Thoracic aorta (tissue), 2 donors: ENCODE data around the gene COL18A1. TPM values are rescaled to one million over a fixed set of nuclear protein-coding genes. Genes with fewer than 3 reads are reported as not detected.

Experiments
- ATAC-seq: fragments of 150-250 bp; one replicate; pipeline ENCODE4 v1.8.0; 2017; ENCODE audit warnings: low read depth; ENCODE audit not compliant: insufficient number of reproducible peaks, low FRiP score
- DNase-seq: peaks from one replicate; pipeline ENCODE4 v3.0.0-alpha.2; 2020; ENCODE audit warnings: low spot score
- H3K27ac ChIP-seq, 2 donors: fragments of 200-600 bp; sonication (generic); 1 replicate in 1 of 2; 2 replicates in 1 of 2; pipeline ENCODE4 v1.5.1; 2016; ENCODE audit warnings: mild to moderate bottlenecking in 2 of 2, moderate library complexity in 2 of 2
- H3K27me3 ChIP-seq: fragments of 200-600 bp; sonication (generic); replicated peaks from 2 replicates; pipeline ENCODE4 v1.6.0; 2016; ENCODE audit warnings: mild to moderate bottlenecking; ENCODE audit not compliant: insufficient read depth
- H3K36me3 ChIP-seq: fragments of 200-600 bp; sonication (generic); one replicate; pipeline ENCODE4 v1.5.1; 2016
- H3K4me1 ChIP-seq, 2 donors: fragments of 200-600 bp; sonication (generic); 1 replicate in 1 of 2; 2 replicates in 1 of 2; pipeline versions ENCODE4 v1.5.1 to v1.6.0; 2016; ENCODE audit warnings: low read depth in 2 of 2, mild to moderate bottlenecking in 1 of 2; ENCODE audit not compliant: control insufficient read depth in 1 of 2
- H3K4me3 ChIP-seq: fragments of 200-600 bp; sonication (generic); 2 replicates; pipeline ENCODE4 v1.5.1; 2016; ENCODE audit warnings: mild to moderate bottlenecking
- H3K9me3 ChIP-seq: fragments of 200-600 bp; sonication (generic); 2 replicates; pipeline ENCODE4 v1.5.1; 2016
- total RNA-seq, 2 donors: library from RNA; depleted of rRNA; stranded (reverse); fragments of >200 nt; gene quantifications; one replicate each; pipeline versions ENCODE4 v1.1.0 to v1.2.3, GENCODE V29; 2016
- TF ChIP-seq, protein P1 (sequence below): fragments of 200-600 bp; sonication (generic); IDR thresholded peaks from one replicate; pipeline ENCODE4 v1.5.1; 2019; ENCODE audit warnings: antibody characterized with exemption

COL18A1 gene
- total RNA-seq, 2 donors from 2014 or later = 507 to 811 TPM

DNA sequence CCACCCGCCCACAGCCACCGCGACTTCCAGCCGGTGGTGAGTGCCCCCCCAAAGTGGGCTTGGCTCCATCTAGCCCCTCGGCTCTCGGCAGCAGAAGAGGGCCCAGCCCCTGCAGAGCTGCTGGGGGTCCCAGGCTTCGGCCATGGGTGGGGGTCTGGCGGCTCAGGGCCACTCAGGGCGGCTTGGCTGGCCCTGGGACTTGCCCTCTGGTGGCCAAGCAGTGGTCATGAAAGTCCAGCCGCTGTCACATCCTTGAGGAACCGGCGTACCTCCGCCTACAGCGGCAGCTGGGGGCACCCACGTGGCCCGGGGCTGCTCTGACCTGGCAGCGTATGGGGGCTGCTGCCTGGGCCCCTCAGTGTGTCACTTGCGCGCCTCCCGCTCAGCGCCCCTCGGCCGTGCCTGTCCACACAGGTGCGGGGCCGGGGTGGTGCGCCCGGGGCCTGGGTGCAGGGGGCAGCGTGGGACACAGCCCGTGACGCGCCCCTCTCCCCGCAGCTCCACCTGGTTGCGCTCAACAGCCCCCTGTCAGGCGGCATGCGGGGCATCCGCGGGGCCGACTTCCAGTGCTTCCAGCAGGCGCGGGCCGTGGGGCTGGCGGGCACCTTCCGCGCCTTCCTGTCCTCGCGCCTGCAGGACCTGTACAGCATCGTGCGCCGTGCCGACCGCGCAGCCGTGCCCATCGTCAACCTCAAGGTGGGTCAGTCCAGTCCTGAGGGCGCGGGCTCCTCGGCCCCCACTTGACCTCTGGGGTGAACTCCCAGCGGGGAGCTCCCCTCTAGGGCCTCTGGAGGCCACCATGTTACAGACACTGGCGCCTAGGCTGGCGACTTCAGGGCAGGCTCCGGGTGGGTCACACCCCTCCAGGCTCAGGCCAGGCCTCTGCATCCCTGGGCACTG is 104.9 kb downstream of the COL18A1 start:
- TF ChIP-seq, protein P1, sequence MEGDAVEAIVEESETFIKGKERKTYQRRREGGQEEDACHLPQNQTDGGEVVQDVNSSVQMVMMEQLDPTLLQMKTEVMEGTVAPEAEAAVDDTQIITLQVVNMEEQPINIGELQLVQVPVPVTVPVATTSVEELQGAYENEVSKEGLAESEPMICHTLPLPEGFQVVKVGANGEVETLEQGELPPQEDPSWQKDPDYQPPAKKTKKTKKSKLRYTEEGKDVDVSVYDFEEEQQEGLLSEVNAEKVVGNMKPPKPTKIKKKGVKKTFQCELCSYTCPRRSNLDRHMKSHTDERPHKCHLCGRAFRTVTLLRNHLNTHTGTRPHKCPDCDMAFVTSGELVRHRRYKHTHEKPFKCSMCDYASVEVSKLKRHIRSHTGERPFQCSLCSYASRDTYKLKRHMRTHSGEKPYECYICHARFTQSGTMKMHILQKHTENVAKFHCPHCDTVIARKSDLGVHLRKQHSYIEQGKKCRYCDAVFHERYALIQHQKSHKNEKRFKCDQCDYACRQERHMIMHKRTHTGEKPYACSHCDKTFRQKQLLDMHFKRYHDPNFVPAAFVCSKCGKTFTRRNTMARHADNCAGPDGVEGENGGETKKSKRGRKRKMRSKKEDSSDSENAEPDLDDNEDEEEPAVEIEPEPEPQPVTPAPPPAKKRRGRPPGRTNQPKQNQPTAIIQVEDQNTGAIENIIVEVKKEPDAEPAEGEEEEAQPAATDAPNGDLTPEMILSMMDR = peak; percentile 10
- DNase-seq (no peak), ATAC-seq (no peak)
- Histone ChIP-seq H3K27ac (no peak overlapping the region), H3K36me3 (peaks cover 33% of the 10 kb centered on the region), H3K4me1 (no peaks in the 10 kb centered on the region), H3K9me3 (no peaks in the 10 kb centered on the region), H3K4me3 (no peak overlapping the region), H3K27me3 (no peaks in the 10 kb centered on the region)

DNA sequence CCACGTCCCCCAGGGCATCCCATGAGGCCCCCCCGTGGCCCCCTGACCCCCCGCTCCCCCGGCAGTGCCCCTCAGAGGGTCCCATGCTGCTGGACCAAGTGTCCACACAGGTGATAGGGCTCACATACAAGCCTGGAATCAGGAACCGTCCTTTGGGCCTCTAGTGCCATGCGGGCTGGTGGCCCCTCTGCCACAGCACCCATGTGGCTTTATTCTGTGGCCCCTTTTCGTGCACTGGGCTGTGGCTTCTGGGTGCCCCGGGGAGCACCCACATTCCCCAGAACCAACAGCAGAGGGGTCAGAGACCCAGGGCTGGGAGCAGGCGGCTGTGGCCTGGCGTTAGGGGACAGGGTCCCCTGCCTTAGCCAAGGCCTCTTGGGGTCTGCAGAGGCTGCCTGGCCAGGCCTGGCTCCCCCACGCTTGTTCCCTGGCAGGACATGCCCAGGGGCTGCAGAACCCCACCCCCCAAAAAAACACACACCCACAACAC is 105.5 kb downstream of the COL18A1 start:
- H3K27ac ChIP-seq = no peak overlapping the region
- ATAC-seq = no peak
- TF ChIP-seq, protein P1 = no peak
- peaks cover 27% of the 10 kb centered on the region for H3K36me3 ChIP-seq
- no peaks in the 10 kb centered on the region for H3K9me3 ChIP-seq
- no peak overlapping the region for H3K4me3 ChIP-seq
- H3K27me3 ChIP-seq = no peaks in the 10 kb centered on the region
- no peak for DNase-seq
- H3K4me1 ChIP-seq = no peaks in the 10 kb centered on the region

DNA sequence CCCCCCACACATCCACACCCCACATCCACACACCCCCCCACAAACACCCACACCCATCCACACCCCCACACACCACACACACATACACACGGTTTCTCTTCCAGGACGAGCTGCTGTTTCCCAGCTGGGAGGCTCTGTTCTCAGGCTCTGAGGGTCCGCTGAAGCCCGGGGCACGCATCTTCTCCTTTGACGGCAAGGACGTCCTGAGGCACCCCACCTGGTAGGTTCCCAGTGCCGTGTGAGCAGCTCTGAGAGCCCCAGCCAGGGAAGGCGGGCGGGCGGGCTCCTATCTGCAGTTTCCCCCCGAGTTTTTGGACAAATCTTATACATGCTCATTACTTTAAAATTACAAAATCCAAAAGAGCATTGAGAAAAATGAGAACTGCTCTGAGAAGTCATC is 106.0 kb downstream of the COL18A1 start:
- Histone ChIP-seq H3K4me3 (no peak overlapping the region), H3K27ac (no peak overlapping the region), H3K36me3 (peaks cover 27% of the 10 kb centered on the region), H3K9me3 (no peaks in the 10 kb centered on the region), H3K4me1 (no peaks in the 10 kb centered on the region), H3K27me3 (no peaks in the 10 kb centered on the region)
- no peak for DNase-seq
- TF ChIP-seq, protein P1 = no peak
- no peak for ATAC-seq

DNA sequence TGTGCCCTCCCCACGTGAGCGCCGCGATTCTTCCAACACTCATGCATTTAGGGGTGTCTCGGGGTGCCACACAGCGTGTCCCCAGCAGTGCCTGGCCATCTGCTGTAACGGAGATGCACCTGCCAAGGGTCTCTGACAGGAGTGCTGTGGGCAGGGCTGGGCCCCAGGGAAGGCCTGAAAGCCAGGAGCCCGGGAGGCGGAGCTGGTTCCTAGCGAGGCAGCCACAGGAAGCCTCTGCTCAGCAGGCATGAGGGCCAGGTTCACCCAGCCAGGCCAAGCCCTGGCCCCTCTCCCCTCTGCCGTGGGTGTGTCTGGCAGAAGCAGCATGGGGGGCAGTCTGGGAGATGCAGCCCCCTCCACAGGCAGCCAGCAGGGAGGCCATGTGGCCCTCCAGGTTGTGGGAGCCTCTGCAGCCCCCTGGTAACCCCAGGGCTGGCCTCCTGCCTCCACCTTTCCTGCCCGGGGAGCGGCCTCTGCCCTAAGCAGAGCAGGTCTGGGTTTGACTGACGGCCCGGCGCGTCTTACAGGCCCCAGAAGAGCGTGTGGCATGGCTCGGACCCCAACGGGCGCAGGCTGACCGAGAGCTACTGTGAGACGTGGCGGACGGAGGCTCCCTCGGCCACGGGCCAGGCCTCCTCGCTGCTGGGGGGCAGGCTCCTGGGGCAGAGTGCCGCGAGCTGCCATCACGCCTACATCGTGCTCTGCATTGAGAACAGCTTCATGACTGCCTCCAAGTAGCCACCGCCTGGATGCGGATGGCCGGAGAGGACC is 106.9 kb downstream of the COL18A1 start:
- H3K9me3 ChIP-seq = no peaks in the 10 kb centered on the region
- no peaks in the 10 kb centered on the region for H3K27me3 ChIP-seq
- no peak for ATAC-seq
- no peak overlapping the region for H3K4me3 ChIP-seq
- TF ChIP-seq, protein P1 = no peak
- no peak for DNase-seq
- no peaks in the 10 kb centered on the region for H3K4me1 ChIP-seq
- peaks cover 27% of the 10 kb centered on the region for H3K36me3 ChIP-seq
- no peak overlapping the region for H3K27ac ChIP-seq

DNA sequence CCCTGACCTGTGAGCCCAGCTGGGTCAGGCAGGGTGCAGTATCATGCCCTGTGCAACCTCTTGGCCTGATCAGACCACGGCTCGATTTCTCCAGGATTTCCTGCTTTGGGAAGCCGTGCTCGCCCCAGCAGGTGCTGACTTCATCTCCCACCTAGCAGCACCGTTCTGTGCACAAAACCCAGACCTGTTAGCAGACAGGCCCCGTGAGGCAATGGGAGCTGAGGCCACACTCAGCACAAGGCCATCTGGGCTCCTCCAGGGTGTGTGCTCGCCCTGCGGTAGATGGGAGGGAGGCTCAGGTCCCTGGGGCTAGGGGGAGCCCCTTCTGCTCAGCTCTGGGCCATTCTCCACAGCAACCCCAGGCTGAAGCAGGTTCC is 107.6 kb downstream of the COL18A1 start:
- no peak for ATAC-seq

More for the DNA sequence above, 107.6 kb downstream of the COL18A1 start:
- Histone ChIP-seq H3K4me1 (no peaks in the 10 kb centered on the region), H3K27ac (no peak overlapping the region), H3K4me3 (no peak overlapping the region), H3K9me3 (no peaks in the 10 kb centered on the region), H3K36me3 (peaks cover 27% of the 10 kb centered on the region), H3K27me3 (no peaks in the 10 kb centered on the region)
- no peak for DNase-seq
- TF ChIP-seq, protein P1 = no peak
